Astrocyte (in vitro differentiated cells and primary cell): ENCODE data around the gene DYSF. TPM values are rescaled to one million over a fixed set of nuclear protein-coding genes. Genes with fewer than 3 reads are reported as not detected.
A peak's percentile ranks its signal among the peaks of the same experiment; 100 is the strongest.

Experiments
- DNase-seq: peaks from one replicate; pipeline ENCODE4 v3.0.0-alpha.2; 2010; ENCODE audit warnings: low read depth
- FAIRE-seq: peaks from 2 replicates; lab custom pipeline; 2011; peaks lifted over from hg19 to GRCh38; lab: Jason Lieb, UNC
- H2AFZ ChIP-seq: 2 replicates; pipeline ENCODE4 v1.6.0; 2012; ENCODE audit warnings: low read depth, low read length, inconsistent platforms
- H3K27ac ChIP-seq: 2 replicates; pipeline ENCODE4 v1.5.1; 2011; ENCODE audit warnings: low read depth, low read length, inconsistent platforms
- H3K27me3 ChIP-seq: 2 replicates; pipeline ENCODE4 v1.6.0; 2011; ENCODE audit warnings: low read length, inconsistent platforms; ENCODE audit not compliant: insufficient read depth
- H3K36me3 ChIP-seq: 2 replicates; pipeline ENCODE4 v1.5.1; 2011; ENCODE audit warnings: low read length, inconsistent platforms; ENCODE audit not compliant: insufficient read depth
- H3K4me1 ChIP-seq: 2 replicates; pipeline ENCODE4 v1.5.1; 2011; ENCODE audit warnings: low read length, inconsistent platforms; ENCODE audit not compliant: insufficient read depth
- H3K4me2 ChIP-seq: 2 replicates; pipeline ENCODE4 v1.6.0; 2012; ENCODE audit warnings: low read length, inconsistent platforms
- H3K4me3 ChIP-seq: 2 replicates; pipeline ENCODE4 v1.5.1; 2011; ENCODE audit warnings: low read depth, mild to moderate bottlenecking, low read length, inconsistent platforms; ENCODE audit not compliant: insufficient read depth
- H3K79me2 ChIP-seq: 2 replicates; pipeline ENCODE4 v1.6.0; 2012; ENCODE audit warnings: mild to moderate bottlenecking, low read length, inconsistent platforms; ENCODE audit not compliant: insufficient read depth
- H3K9ac ChIP-seq: 2 replicates; pipeline ENCODE4 v1.6.0; 2012; ENCODE audit warnings: mild to moderate bottlenecking, low read length, inconsistent platforms
- H3K9me3 ChIP-seq: 2 replicates; pipeline ENCODE4 v1.5.1; 2012; ENCODE audit warnings: low read depth, mild to moderate bottlenecking, low read length, inconsistent platforms; ENCODE audit not compliant: insufficient read depth
- H4K20me1 ChIP-seq: 2 replicates; pipeline ENCODE4 v1.6.0; 2012; ENCODE audit warnings: low read length, inconsistent platforms; ENCODE audit not compliant: insufficient read depth
- H3K27ac Mint-ChIP-seq: one replicate; pipeline ENCODE4 v1.8.0; 2021; ENCODE audit warnings: mild to moderate bottlenecking, mixed read lengths; ENCODE audit not compliant: unreplicated experiment
- H3K27me3 Mint-ChIP-seq: one replicate; pipeline ENCODE4 v1.8.0; 2021; ENCODE audit warnings: low read depth, mixed read lengths; ENCODE audit not compliant: unreplicated experiment
- H3K36me3 Mint-ChIP-seq: one replicate; pipeline ENCODE4 v1.8.0; 2021; ENCODE audit warnings: low read depth, mixed read lengths; ENCODE audit not compliant: unreplicated experiment
- H3K4me1 Mint-ChIP-seq: one replicate; pipeline ENCODE4 v1.8.0; 2021; ENCODE audit warnings: low read depth, mixed read lengths; ENCODE audit not compliant: unreplicated experiment
- H3K4me3 Mint-ChIP-seq: one replicate; pipeline ENCODE4 v1.8.0; 2021; ENCODE audit warnings: mild to moderate bottlenecking, moderate library complexity, mixed read lengths; ENCODE audit not compliant: unreplicated experiment
- H3K9me3 Mint-ChIP-seq: one replicate; pipeline ENCODE4 v1.8.0; 2021; ENCODE audit warnings: mild to moderate bottlenecking, mixed read lengths; ENCODE audit not compliant: unreplicated experiment
- EZH2 ChIP-seq: IDR thresholded peaks from 2 replicates; pipeline ENCODE4 v1.6.1; 2012; ENCODE audit warnings: mild to moderate bottlenecking, low read length, inconsistent platforms; ENCODE audit not compliant: insufficient read depth
- total RNA-seq: library from RNA; stranded (reverse); gene quantifications from 2 replicates; pipeline ENCODE4 v1.2.1, GENCODE V29; 2021
- TF ChIP-seq, protein P1 (sequence below): IDR thresholded peaks from 2 replicates; pipeline ENCODE4 v1.5.1; 2011; ENCODE audit warnings: low read depth, mild to moderate bottlenecking, inconsistent platforms, low read length, moderate library complexity; ENCODE audit not compliant: insufficient read depth

The DYSF gene
- total RNA-seq, 1 donor from 2014 or later = 123 TPM

DNA sequence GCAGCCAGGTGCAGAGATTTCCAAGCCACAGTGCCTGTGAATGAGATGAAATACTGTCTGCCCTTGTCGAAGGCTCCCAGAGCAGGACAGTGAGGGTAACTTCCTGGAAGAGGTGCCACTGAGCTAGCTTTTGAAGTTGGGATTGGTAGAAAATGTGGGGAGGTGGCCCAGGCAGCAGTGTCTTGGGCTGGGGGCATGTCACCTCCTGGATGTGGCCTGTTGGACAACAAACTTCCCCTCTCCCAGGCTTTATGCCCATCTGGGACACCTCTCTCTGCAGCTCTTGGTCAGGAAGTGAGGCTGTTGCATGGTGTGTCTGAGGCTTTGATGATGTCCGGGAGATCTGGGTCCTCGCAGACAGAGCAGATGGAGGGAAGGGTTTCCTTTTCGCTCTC lies 151.4 kb downstream of the DYSF start:
- Histone ChIP-seq H4K20me1 (no peaks in the 10 kb centered on the region), H2AFZ (peak overlapping the region; percentile 52), H3K36me3 (no peaks in the 10 kb centered on the region), H3K9me3 (no peaks in the 10 kb centered on the region), H3K4me1 (no peaks in the 10 kb centered on the region), H3K9ac (no peak overlapping the region), H3K4me3 (no peak overlapping the region), H3K27me3 (peaks cover 13% of the 10 kb centered on the region), H3K4me2 (no peak overlapping the region), H3K27ac (no peak overlapping the region), H3K79me2 (no peaks in the 10 kb centered on the region)
- Mint-ChIP-seq H3K9me3 (peaks cover 7% of the 10 kb centered on the region), H3K36me3 (peaks cover 71% of the 10 kb centered on the region), H3K4me3 (no peak overlapping the region), H3K27ac (no peak overlapping the region), H3K4me1 (peaks cover 12% of the 10 kb centered on the region), H3K27me3 (peaks cover 32% of the 10 kb centered on the region)
- FAIRE-seq = no peak
- TF ChIP-seq, protein P1, sequence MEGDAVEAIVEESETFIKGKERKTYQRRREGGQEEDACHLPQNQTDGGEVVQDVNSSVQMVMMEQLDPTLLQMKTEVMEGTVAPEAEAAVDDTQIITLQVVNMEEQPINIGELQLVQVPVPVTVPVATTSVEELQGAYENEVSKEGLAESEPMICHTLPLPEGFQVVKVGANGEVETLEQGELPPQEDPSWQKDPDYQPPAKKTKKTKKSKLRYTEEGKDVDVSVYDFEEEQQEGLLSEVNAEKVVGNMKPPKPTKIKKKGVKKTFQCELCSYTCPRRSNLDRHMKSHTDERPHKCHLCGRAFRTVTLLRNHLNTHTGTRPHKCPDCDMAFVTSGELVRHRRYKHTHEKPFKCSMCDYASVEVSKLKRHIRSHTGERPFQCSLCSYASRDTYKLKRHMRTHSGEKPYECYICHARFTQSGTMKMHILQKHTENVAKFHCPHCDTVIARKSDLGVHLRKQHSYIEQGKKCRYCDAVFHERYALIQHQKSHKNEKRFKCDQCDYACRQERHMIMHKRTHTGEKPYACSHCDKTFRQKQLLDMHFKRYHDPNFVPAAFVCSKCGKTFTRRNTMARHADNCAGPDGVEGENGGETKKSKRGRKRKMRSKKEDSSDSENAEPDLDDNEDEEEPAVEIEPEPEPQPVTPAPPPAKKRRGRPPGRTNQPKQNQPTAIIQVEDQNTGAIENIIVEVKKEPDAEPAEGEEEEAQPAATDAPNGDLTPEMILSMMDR = no peak
- TF ChIP-seq EZH2 = no peak
- no peak for DNase-seq

GRCh38 chr2:71605173-71605641 lies 151.8 kb downstream of the DYSF start:
- Histone ChIP-seq H2AFZ (peak overlapping the region; percentile 52), H3K27me3 (peaks cover 13% of the 10 kb centered on the region), H3K4me2 (no peak overlapping the region), H3K9ac (no peak overlapping the region), H3K36me3 (no peaks in the 10 kb centered on the region), H3K27ac (no peak overlapping the region), H3K4me1 (no peaks in the 10 kb centered on the region), H3K4me3 (no peak overlapping the region), H3K79me2 (no peaks in the 10 kb centered on the region), H4K20me1 (no peaks in the 10 kb centered on the region), H3K9me3 (no peaks in the 10 kb centered on the region)
- Mint-ChIP-seq H3K27ac (no peak overlapping the region), H3K4me1 (peaks cover 12% of the 10 kb centered on the region), H3K9me3 (peaks cover 7% of the 10 kb centered on the region), H3K27me3 (peaks cover 32% of the 10 kb centered on the region), H3K36me3 (peaks cover 67% of the 10 kb centered on the region), H3K4me3 (no peak overlapping the region)
- FAIRE-seq (no peak), DNase-seq (no peak)
- no peak for TF ChIP-seq EZH2
- TF ChIP-seq, protein P1 = no peak

DNA sequence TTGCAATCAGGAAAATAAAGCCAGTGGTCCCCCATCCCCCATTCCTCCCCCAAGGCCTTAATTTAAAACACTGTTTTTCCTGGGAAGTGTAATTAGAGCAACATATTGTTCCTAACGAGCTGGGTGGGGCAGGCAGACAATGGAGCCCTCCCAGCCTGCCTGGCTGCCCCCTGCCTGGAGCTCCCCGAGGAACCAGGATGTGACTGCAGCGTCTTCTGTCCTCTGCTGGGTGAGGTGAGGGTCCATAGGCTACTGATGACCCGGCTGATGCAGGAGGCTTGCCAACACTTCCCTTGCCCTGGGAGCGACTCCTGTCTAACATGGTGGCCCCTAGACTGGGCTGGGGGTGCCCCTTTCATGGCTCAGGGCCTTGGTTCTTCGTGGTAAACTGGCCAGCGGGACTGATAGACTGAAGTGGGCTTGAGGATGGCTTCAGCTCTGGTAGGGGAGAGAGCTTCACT lies 152.4 kb downstream of the DYSF start:
- Mint-ChIP-seq H3K4me3 (no peak overlapping the region), H3K9me3 (peaks cover 7% of the 10 kb centered on the region), H3K36me3 (peaks cover 63% of the 10 kb centered on the region), H3K27ac (no peak overlapping the region), H3K4me1 (peaks cover 12% of the 10 kb centered on the region), H3K27me3 (peaks cover 31% of the 10 kb centered on the region)
- H3K27me3 ChIP-seq = peaks cover 13% of the 10 kb centered on the region
- H3K36me3 ChIP-seq = no peaks in the 10 kb centered on the region
- FAIRE-seq (no peak), DNase-seq (no peak)
- H3K79me2 ChIP-seq = no peaks in the 10 kb centered on the region
- H3K27ac ChIP-seq = no peak overlapping the region
- H3K9ac ChIP-seq = no peak overlapping the region
- no peaks in the 10 kb centered on the region for H4K20me1 ChIP-seq
- no peak overlapping the region for H2AFZ ChIP-seq
- no peaks in the 10 kb centered on the region for H3K9me3 ChIP-seq
- no peak for TF ChIP-seq EZH2
- TF ChIP-seq, protein P1 = no peak
- no peak overlapping the region for H3K4me3 ChIP-seq
- no peak overlapping the region for H3K4me2 ChIP-seq
- no peaks in the 10 kb centered on the region for H3K4me1 ChIP-seq
